HT-29 (cell line): ENCODE data around the gene IPO4. TPM values are rescaled to one million over a fixed set of nuclear protein-coding genes. Genes with fewer than 3 reads are reported as not detected.
"Not testable (repeated sequence)": the region's sequence is repeated elsewhere in the genome, so short reads cannot be mapped to it uniquely, and the experiment has no call there.

Experiments used
- DNase-seq: peaks from one replicate; pipeline ENCODE4 v3.0.0-alpha.2; 2015; ENCODE audit warnings: low spot score
- total RNA-seq: library from RNA; depleted of rRNA; stranded (reverse); fragments of >200 nt; shearing (Covaris generic); gene quantifications from 2 replicates; pipeline ENCODE4 v1.2.3, GENCODE V29; 2014

The IPO4 gene
- total RNA-seq, 1 experiment from 2014 or later: 110 TPM

- not testable (repeated sequence) for DNase-seq
These were observed 28.3 kb upstream of the IPO4 start for GRCh38 chr14:24216876-24217275.

DNA sequence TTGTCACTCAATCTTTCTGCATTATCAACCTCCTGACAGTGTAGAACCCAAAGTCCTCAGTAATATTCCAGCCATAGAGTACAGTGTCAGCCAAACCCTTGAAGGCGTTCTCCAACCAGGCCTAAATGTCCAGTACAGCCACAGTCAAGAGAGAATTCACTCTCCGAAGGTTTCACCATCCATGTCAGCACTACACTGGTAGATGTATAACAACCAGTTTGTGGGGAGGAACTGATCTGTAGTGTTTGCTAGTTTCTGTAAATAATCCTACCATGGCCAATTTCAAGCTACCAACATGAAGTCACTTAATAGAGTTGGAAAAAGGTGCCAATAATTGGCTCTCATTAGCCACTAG lies 27.7 kb upstream of the IPO4 start:
- no peak for DNase-seq

DNA sequence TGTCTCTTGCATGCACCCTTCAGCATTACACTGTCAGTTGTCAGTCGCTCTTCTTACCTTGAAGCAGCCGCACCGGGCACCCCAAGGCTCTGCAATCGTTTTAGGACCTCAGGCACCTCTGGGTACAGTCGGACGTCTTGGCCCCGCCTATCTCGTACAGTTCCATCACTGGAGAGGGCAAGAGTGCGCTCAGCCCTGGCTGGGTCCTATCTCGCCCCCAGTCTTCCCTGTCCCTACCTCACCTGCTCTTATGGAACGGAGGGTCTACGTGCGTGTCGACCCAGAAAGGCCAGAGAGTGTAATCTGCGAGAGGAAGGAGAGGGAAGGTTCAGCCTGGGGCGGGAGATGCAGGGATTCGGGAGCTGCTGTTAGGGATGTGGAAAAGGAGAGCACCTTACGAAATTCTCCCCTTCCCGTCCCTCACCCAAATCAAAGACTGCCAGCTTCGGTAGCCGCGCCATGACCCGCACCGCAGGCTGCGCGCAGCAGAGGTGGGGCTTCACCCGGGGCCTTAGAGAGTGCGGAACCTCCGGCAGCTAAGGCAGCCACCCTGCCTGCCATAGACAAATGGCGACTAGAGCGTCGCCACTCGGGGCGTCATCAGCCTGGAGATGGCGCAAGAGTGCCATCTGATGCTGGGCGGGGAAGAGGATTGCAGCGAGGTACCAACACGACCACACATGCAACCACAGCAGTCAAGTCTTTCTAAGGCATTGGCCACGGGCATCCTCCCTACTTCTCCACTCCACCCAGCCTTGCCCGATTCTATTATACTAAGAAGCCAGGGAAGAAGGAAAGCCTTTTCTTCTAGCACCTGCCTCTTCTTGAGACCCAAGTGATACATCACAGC lies 27.1 kb upstream of the IPO4 start, which contains the start of gene MDP1:
MDP1 (minus strand) TSS at position 572 of the 850 bp plus-strand sequence; CDS start at position 461, 111 bp downstream.
- DNase-seq: peak; percentile 83

DNA sequence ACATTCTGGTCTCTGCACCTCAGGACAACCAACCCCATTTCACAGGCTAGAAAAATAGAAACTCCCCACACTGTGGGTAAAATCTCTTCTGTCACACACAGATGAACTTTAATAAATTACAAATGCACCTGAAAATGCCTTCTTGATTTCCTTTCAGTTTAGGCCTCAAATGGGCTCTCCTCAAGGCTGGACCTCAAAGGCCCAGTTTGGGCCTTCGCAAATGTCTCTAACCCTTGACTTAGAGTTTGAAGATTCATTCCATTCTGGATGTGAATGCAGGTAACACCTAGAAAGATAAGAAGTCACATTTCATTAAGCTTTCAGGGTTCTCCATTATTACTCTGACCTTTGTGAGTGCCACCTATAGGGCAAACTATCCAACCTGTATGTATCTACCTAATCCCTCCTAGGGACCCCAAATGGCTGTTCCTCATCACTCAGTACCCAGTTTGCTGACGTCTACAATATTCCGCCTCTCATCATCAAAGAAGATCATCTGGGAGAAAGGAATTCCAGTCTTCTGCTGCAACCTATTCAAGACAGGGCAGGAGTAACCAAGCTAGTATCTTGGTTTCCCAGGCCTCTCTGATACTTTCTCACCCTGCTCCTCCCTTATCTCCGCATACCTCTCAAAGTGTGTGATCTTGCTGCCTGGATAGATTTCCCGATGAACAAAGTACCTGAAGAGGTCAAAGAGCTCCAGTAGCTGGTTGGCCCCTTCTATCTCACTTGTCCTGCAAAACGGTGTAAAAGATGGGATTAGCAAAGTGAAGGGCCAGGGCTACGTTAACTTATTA lies 25.4 kb upstream of the IPO4 start:
- no peak for DNase-seq

DNA sequence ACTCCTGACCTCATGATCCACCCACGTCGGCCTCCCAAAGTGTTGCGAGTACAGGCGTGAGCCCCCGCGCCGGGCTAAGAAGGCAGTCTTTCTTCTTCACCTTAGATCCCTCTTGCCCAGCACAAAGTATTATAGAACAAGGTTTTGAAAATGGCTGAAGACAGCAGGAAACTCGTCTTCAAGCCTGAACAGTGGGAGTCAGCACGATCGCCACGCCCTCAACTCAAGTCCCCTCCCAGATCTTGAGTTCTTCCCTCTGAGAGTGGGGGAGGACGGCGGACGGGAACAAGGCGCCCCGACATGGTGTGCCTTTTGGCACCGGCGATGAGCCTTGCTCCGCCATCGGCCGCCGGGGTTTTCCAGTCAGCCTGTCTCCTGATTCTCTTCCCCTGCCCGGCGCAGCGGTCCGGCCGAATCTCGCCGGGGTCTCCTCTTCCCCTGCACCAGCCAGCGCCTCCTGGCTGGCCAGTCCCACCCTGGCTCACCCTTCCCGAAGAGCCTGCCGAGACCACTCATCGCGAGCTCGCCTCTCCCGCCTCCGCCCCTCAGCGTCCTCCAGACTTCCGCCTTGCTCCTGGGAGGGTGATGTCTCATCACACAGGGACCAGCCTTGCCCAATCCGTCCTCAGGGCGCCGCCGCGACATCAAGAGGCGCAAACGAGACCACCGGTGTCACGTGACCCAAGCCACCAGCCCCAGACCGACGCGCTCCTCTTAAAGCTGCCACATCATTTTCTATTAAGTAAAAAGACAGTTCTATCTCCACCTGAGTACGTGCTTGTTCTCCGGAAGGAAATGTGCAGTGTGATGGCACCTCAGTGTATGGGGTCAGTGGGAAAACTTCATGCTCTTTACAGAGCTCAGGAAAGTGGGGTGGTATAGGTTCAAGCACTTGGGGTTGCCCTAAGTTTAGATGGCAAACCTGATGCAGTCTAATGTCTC lies 24.6 kb upstream of the IPO4 start, which contains the start of gene CHMP4A:
CHMP4A (minus strand) TSS at position 565 of the 942 bp plus-strand sequence; CDS start at position 516, 49 bp downstream.
- DNase-seq: peak; percentile 90

- no peak for DNase-seq
These were observed 22.7 kb upstream of the IPO4 start for GRCh38 chr14:24211311-24211710.

DNA sequence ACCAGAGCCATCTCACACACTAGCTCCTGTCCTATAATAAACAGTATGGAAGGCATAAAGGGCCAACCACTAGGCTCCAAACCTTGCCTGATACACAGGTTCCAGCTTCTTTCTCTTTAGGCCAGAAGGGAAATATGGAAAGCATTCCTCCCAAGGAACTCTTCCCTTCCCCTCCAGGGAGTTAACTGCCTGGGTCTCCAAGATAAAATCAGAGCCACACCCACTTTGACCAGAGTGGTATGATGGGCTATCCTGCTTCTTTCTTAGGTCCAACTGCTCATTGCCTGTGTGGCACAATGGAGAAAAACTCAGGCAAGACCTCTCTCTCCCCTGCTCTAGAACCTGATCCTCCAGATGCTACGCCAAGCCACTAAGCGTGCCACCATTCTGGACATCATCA lies 19.0 kb upstream of the IPO4 start:
- DNase-seq: no peak

- no peak for DNase-seq
These were observed 18.5 kb upstream of the IPO4 start for GRCh38 chr14:24207104-24207551.

DNA sequence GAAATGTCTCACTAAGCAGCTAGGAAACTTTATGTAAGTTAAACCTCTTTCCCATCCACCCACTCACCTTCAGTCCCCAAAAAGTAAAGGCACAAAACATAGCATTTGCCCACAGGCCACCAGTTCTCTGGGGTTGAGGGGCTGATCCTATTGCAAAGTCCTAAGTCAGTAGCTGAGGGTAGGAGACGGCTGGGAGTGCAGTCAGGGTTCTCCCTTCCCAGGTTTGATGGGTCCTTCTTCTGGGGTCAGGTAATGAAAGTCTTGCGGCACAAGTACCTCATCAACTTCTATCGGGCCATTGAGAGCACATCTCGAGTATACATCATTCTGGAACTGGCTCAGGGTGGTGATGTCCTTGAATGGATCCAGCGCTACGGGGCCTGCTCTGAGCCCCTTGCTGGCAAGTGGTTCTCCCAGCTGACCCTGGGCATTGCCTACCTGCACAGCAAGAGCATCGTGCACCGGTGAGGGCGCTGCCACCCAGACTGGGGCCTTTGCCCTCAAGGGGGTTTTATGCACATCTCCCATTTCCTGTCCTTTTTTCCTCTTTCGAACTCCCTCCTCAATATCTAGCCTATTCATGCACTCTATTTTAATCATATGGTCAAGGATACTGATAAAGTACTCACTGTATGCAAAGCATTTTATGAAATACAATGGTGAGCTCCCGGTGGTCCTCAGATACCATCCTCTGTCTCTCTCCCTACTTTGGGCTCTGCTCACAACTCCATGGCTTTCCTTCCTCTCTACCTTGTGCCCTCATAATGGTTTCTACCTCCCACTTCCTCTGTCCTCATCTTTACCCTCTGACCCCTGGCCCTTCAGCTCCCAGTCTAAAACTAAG lies 17.9 kb upstream of the IPO4 start:
- no peak for DNase-seq

- DNase-seq: no peak
These were observed 15.8 kb upstream of the IPO4 start for GRCh38 chr14:24204163-24205146.

GRCh38 chr14:24203249-24203886 lies 14.8 kb upstream of the IPO4 start:
- DNase-seq: not testable (repeated sequence)

- DNase-seq: not testable (repeated sequence)
These were observed 13.9 kb upstream of the IPO4 start for GRCh38 chr14:24202538-24202937.

- no peak for DNase-seq
These were observed 10.4 kb upstream of the IPO4 start for GRCh38 chr14:24198814-24199524.

DNA sequence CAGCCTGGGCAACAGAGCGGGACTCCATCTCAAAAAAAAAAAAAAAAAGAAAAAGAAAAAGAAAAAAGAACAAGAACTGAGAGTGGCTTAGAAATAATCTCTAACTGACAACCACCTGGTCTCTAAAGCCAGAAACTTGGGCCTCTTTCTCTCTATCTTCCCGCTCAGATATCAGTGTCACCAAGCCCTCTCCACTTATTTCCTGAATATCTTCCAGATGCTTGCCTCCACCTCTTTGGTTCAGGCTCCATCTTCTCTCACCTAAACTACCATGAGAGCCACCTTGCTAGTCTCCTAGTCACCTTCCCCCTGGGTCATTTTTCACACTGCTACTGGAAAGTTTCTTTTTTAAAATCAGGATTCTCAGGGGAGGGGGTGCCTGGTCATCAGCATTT lies 8.4 kb upstream of the IPO4 start:
- no peak for DNase-seq

- peak; percentile 20 for DNase-seq
These were observed 7.7 kb upstream of the IPO4 start for GRCh38 chr14:24196071-24197055.

DNA sequence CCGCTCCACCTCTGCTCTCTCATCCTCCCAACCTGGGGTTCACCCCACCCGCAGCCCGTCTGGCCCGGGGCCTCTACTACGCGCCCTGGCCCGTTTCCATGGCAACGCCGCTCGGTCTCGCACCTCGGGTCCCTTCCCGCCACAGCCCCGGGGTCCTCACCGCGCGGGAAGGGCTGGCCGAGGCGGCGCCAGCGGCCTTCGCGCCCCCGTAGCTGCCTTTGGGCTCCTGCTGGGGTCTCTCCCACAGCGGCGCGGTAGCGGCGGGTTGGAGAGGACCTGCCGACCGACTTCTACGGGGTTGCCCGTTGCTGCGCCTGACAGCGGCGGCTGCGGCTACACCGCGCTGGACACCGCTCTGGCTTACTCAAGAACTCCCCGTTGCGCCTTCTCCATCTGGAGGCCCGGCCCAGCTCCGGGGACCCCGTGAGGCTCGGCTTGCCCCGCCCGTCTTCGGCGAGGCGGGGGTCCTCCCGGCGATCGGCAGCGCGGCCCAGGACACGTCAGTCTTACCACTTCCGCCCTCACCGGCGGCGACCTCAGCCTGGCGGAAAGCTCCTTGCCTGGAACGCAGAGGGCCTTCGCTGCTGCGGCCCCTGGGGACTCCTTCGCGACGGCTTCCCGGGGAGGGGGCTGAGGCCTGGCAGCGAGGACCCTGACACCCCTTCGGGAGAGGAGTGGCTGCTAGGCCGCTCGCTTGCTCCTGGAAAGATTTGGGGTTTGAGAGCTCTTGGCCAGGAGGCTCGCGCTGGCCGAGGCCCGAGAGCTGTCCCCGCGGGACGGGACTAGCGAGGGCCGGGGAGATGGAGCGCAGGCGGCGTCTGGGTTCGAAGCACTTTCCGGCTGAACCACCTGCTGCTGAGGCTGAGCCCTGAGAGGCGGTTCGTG lies 6.8 kb upstream of the IPO4 start, which contains the start of gene TM9SF1:
TM9SF1 (minus strand) TSS at position 256 of the 885 bp plus-strand sequence. CDS start 422 bp downstream, outside the sequence.
- DNase-seq: peak; percentile 73
